GM12892 (cell line): Measurements from ENCODE around the gene XPR1.

Experiments
- POLR2A ChIP-seq: IDR thresholded peaks from 2 replicates; pipeline ENCODE4 v1.6.1; 2011; ENCODE audit warnings: low read depth, low read length, control low read depth
- POLR2AphosphoS5 ChIP-seq: IDR thresholded peaks from 2 replicates; pipeline ENCODE4 v1.6.1; 2011; ENCODE audit warnings: low read depth, low read length, control low read depth

DNA sequence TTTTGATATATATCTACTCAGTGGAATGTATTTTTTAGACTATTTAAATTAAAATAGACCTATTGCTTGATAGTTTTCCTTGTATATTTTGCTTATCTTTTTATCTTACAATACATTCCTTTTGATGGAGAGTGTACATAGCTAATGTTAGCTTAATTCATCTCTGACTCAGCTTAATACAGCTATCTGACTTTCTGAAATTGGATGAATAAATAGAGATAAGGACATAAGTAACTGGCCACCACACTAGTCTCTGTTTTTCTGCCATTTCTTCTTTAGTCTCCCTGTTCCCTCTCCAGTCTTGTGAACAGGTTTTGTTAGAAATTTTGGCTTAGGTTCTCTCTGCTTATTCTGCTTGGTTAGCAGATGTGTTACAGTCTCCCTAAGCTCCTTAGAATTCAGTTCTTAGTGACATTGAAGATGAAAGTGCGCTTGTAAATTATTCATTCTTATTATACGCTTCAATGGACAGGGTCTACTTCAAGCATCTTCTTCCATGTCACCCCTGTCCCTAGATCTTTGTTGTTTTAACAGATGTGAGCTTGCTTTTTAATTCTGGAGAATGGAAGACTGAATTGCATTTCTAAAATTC is 59.6 kb downstream of the XPR1 start:
- TF ChIP-seq POLR2A: no peak
- TF ChIP-seq POLR2AphosphoS5: no peak
